C4-2B (cell line): ENCODE results near the gene SPATA7.

Source experiments
- CTCF ChIP-seq: fragments of 450-650 bp; conservative IDR thresholded peaks from 2 replicates; pipeline ENCODE4 v1.5.1; 2017; ENCODE audit warnings: mild to moderate bottlenecking
- ZFX ChIP-seq: fragments of 450-650 bp; IDR thresholded peaks from 2 replicates; pipeline ENCODE4 v1.6.1; 2017

GRCh38 chr14:88422919-88423650 is 37.6 kb downstream of the SPATA7 start:
- TF ChIP-seq CTCF = no peak
- TF ChIP-seq ZFX = no peak
